ENCODE results near the gene ZNF740. TPM values are rescaled to one million over a fixed set of nuclear protein-coding genes. Genes with fewer than 3 reads are reported as not detected.
"Not testable (repeated sequence)": the region's sequence is repeated elsewhere in the genome, so short reads cannot be mapped to it uniquely, and the experiment has no call there.

Gene ZNF740
- polyA plus RNA-seq, 1 of the 3 experiments (the other 2 are of a cell fraction) = 14.6 TPM

GRCh38 chr12:53163008-53163407 is 17.5 kb upstream of the ZNF740 start:
- POLR2A ChIA-PET; H3K36me3 ChIP-seq (replicated peaks in 1 of 2; ENCODE audit: control insufficient read depth in 1 of 2, insufficient read depth in 2 of 2, low read length in 1 of 2); H3K9me2 ChIP-seq; DNase-seq; H3K27me3 ChIP-seq (ENCODE audit: insufficient read depth); H3K4me2 ChIP-seq; H3K4me3 ChIP-seq (ENCODE audit: low read depth in 2 of 2, low read length in 1 of 2); H3F3A ChIP-seq (replicated peaks; ENCODE audit: insufficient read depth); H2AFZ ChIP-seq (ENCODE audit: low read depth); H3K27ac ChIP-seq (ENCODE audit: low read depth in 2 of 2, low read length in 1 of 2); H4K20me1 ChIP-seq (ENCODE audit: insufficient read depth); H3K79me2 ChIP-seq (ENCODE audit: insufficient read depth); H3K9me3 ChIP-seq; H3K4me1 ChIP-seq (ENCODE audit: control insufficient read depth in 1 of 2, insufficient read depth in 2 of 2, low read depth in 1 of 2, low read length in 1 of 2); H3K9ac ChIP-seq: not testable (repeated sequence)
- WGBS (ENCODE audit: low lambda C conversion rate) = 93% methylated on average over 2 of the region's 2 CpGs
- CTCF ChIA-PET = interaction anchor here (1.5 to 12.3 kb wide), 5 partner anchors 18 to 97 kb away, joined by 5 to 272 read pairs (median 69); partner anchors contain the start of genes CSAD and ZNF740

- ChIA-PET CTCF (interaction anchor here (1.4 to 12.3 kb wide), 3 partner anchors 8 to 30 kb away, joined by 4 to 272 read pairs (median 18); partner anchors contain the start of genes CSAD and ZNF740), POLR2A (no interaction called here)
- Histone ChIP-seq H3K4me2 (no peak overlapping the region), H3K27ac (ENCODE audit: low read depth in 2 of 2, low read length in 1 of 2) (no peak overlapping the region), H3K9me2 (no peaks in the 10 kb centered on the region), H3K9ac (no peak overlapping the region), H3K79me2 (ENCODE audit: insufficient read depth) (no peaks in the 10 kb centered on the region), H2AFZ (ENCODE audit: low read depth) (no peak overlapping the region), H3K36me3 (replicated peaks in 1 of 2; ENCODE audit: control insufficient read depth in 1 of 2, insufficient read depth in 2 of 2, low read length in 1 of 2) (no peaks in the 10 kb centered on the region), H3K4me1 (ENCODE audit: control insufficient read depth in 1 of 2, insufficient read depth in 2 of 2, low read depth in 1 of 2, low read length in 1 of 2) (peaks cover 5 to 11% of the 10 kb centered on the region in 2 experiments; a peak in 1 of 4 replicates), H3K27me3 (ENCODE audit: insufficient read depth) (no peaks in the 10 kb centered on the region), H3K4me3 (ENCODE audit: low read depth in 2 of 2, low read length in 1 of 2) (no peak overlapping the region), H3F3A (replicated peaks; ENCODE audit: insufficient read depth) (no peaks in the 10 kb centered on the region), H4K20me1 (ENCODE audit: insufficient read depth) (no peaks in the 10 kb centered on the region), H3K9me3 (no peaks in the 10 kb centered on the region)
- no peak for TF ChIP-seq NFIC (IDR thresholded peaks at IDR 0.05; ENCODE audit: borderline replicate concordance)
- no peak for TF ChIP-seq EP300 (IDR thresholded peaks at IDR 0.05; ENCODE audit: borderline replicate concordance in 1 of 2, low read depth in 1 of 2, low read length in 1 of 2)
- no peak for TF ChIP-seq CHD2 (IDR thresholded peaks at IDR 0.05; ENCODE audit: low read length, partially characterized antibody)
- no peak for TF ChIP-seq ELF1 (IDR thresholded peaks at IDR 0.05)
- no peak for TF ChIP-seq RXRA (IDR thresholded peaks at IDR 0.05; ENCODE audit: borderline replicate concordance, low read depth)
- TF ChIP-seq, protein P1, sequence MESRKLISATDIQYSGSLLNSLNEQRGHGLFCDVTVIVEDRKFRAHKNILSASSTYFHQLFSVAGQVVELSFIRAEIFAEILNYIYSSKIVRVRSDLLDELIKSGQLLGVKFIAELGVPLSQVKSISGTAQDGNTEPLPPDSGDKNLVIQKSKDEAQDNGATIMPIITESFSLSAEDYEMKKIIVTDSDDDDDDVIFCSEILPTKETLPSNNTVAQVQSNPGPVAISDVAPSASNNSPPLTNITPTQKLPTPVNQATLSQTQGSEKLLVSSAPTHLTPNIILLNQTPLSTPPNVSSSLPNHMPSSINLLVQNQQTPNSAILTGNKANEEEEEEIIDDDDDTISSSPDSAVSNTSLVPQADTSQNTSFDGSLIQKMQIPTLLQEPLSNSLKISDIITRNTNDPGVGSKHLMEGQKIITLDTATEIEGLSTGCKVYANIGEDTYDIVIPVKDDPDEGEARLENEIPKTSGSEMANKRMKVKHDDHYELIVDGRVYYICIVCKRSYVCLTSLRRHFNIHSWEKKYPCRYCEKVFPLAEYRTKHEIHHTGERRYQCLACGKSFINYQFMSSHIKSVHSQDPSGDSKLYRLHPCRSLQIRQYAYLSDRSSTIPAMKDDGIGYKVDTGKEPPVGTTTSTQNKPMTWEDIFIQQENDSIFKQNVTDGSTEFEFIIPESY (IDR thresholded peaks at IDR 0.05; ENCODE audit: borderline replicate concordance, low read depth) = no peak
- no peak for TF ChIP-seq GABPA (IDR thresholded peaks at IDR 0.05; ENCODE audit: low read depth)
- no peak for TF ChIP-seq PBX3 (IDR thresholded peaks at IDR 0.05)
- no peak for TF ChIP-seq FOXM1 (IDR thresholded peaks at IDR 0.05; ENCODE audit: low read depth)
- no peak for TF ChIP-seq RCOR1 (IDR thresholded peaks at IDR 0.05; ENCODE audit: low read length)
- no peak for TF ChIP-seq EZH2phosphoT487 (IDR thresholded peaks at IDR 0.05; ENCODE audit: borderline replicate concordance, low read depth)
- no peak for TF ChIP-seq JUND (IDR thresholded peaks at IDR 0.05)
- no peak for TF ChIP-seq TAF1 (IDR thresholded peaks at IDR 0.05; ENCODE audit: borderline replicate concordance, low read depth, low read length)
- TF ChIP-seq NRF1 (IDR thresholded peaks at IDR 0.05; ENCODE audit: low read depth, low read length) = no peak
- TF ChIP-seq, protein P2, sequence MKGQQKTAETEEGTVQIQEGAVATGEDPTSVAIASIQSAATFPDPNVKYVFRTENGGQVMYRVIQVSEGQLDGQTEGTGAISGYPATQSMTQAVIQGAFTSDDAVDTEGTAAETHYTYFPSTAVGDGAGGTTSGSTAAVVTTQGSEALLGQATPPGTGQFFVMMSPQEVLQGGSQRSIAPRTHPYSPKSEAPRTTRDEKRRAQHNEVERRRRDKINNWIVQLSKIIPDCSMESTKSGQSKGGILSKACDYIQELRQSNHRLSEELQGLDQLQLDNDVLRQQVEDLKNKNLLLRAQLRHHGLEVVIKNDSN (IDR thresholded peaks at IDR 0.05; ENCODE audit: borderline replicate concordance, low read depth) = no peak
- TF ChIP-seq MEF2A (IDR thresholded peaks at IDR 0.05; ENCODE audit: borderline replicate concordance, low read depth) = no peak
- DNase-seq = no peak
These were observed 13.7 kb upstream of the ZNF740 start for GRCh38 chr12:53166837-53167236.
